Endothelial cell of umbilical vein (primary cell): ENCODE results near the gene L2HGDH. TPM values are rescaled to one million over a fixed set of nuclear protein-coding genes. Genes with fewer than 3 reads are reported as not detected.

ENCODE experiments used
- BruUV-seq: library from RNA; stranded (reverse); fragments of 400-500 nt; replicated peaks from 2 replicates; lab custom pipeline; 2021; lab: Mats Ljungman, UMichigan
- CTCF ChIA-PET: fragments of 300-600, 350-600 bp; sonication (Branson Sonifier 250); formaldehyde crosslinking; loops from one replicate; lab custom pipeline; 2021; ENCODE audit warnings: antibody characterized with exemption, inconsistent platforms; lab: Charles Lee
- POLR2A ChIA-PET: fragments of 300-600, 350-600 bp; sonication (Branson Sonifier 250); formaldehyde crosslinking; loops from one replicate; lab custom pipeline; 2021; ENCODE audit warnings: antibody characterized with exemption, inconsistent platforms; lab: Charles Lee
- DNase-seq: peaks from one replicate; pipeline ENCODE4 v3.0.0-alpha.2; 2011; ENCODE audit warnings: low read depth, low spot score
- FAIRE-seq: peaks from 2 replicates; lab custom pipeline; 2011; peaks lifted over from hg19 to GRCh38; lab: Jason Lieb, UNC
- H2AFZ ChIP-seq: 2 replicates; pipeline ENCODE4 v1.6.0; 2012; ENCODE audit warnings: low read depth, low read length, control low read depth, inconsistent platforms
- H3K27ac ChIP-seq: 2 replicates; pipeline ENCODE4 v1.5.1; 2011; ENCODE audit warnings: low read depth, mild to moderate bottlenecking, control low read depth, low read length, moderate library complexity; ENCODE audit not compliant: insufficient read depth
- H3K27me3 ChIP-seq, 2 experiments: 2 replicates each; pipeline versions ENCODE4 v1.6.0 to v1.6.1; 2011; ENCODE audit warnings: low read length in 2 of 2, mixed read lengths in 1 of 2; ENCODE audit not compliant: control insufficient read depth in 2 of 2, insufficient read depth in 2 of 2
- H3K36me3 ChIP-seq, 2 experiments: 2 replicates in 1 of 2; 3 replicates in 1 of 2; pipeline ENCODE4 v1.5.1; 2011; ENCODE audit warnings: low read length in 2 of 2, mild to moderate bottlenecking in 1 of 2, moderate library complexity in 1 of 2; ENCODE audit not compliant: control insufficient read depth in 2 of 2, insufficient read depth in 2 of 2; ENCODE audit errors: extremely low read depth in 1 of 2
- H3K4me1 ChIP-seq: 3 replicates; pipeline ENCODE4 v1.5.1; 2011; ENCODE audit warnings: mild to moderate bottlenecking, low read length; ENCODE audit not compliant: control insufficient read depth, insufficient read depth; ENCODE audit errors: extremely low read depth
- H3K4me2 ChIP-seq: 2 replicates; pipeline ENCODE4 v1.6.1; 2011; ENCODE audit warnings: low read length, control low read depth, mixed read lengths; ENCODE audit not compliant: insufficient read depth
- H3K4me3 ChIP-seq, 3 experiments: fragments of 200-600 bp in 1 of 3; sonication (generic), shearing (Covaris generic) in 1 of 3; replicated peaks in 1 of 3; 2 replicates each; pipeline ENCODE4 v1.5.1; 2011 to 2016; ENCODE audit warnings: control low read depth in 3 of 3, low read length in 3 of 3, mild to moderate bottlenecking in 2 of 3, inconsistent platforms in 1 of 3, low read depth in 1 of 3, moderate library complexity in 1 of 3; ENCODE audit not compliant: insufficient read depth in 1 of 3
- H3K79me2 ChIP-seq: 2 replicates; pipeline ENCODE4 v1.6.0; 2012; ENCODE audit warnings: low read length, inconsistent platforms; ENCODE audit not compliant: control insufficient read depth, insufficient read depth
- H3K9ac ChIP-seq: replicated peaks from 2 replicates; pipeline ENCODE3; 2011; ENCODE audit warnings: low read length, control low read depth; ENCODE audit not compliant: insufficient read depth; ENCODE audit errors: extremely low read depth
- H3K9me1 ChIP-seq: replicated peaks from 3 replicates; pipeline ENCODE4 v1.6.0; 2011; ENCODE audit warnings: mild to moderate bottlenecking, low read length; ENCODE audit not compliant: control insufficient read depth, insufficient read depth; ENCODE audit errors: extremely low read depth
- H3K9me3 ChIP-seq: replicated peaks from 2 replicates; pipeline ENCODE4 v1.5.1; 2012; ENCODE audit warnings: low read length, inconsistent platforms; ENCODE audit not compliant: control insufficient read depth, insufficient read depth
- H4K20me1 ChIP-seq: replicated peaks from 2 replicates; pipeline ENCODE3; 2011; ENCODE audit warnings: mild to moderate bottlenecking, low read length; ENCODE audit not compliant: control insufficient read depth, insufficient read depth; ENCODE audit errors: extremely low read depth
- EZH2 ChIP-seq: IDR thresholded peaks from 2 replicates; pipeline ENCODE4 v1.6.1; 2012; ENCODE audit warnings: borderline replicate concordance, low read depth, mild to moderate bottlenecking, moderate library complexity, low read length, inconsistent platforms; ENCODE audit not compliant: severe bottlenecking
- FOS ChIP-seq: IDR thresholded peaks from 2 replicates; pipeline ENCODE4 v1.6.1; 2011; ENCODE audit warnings: mild to moderate bottlenecking, low read length, moderate library complexity, borderline replicate concordance; ENCODE audit not compliant: insufficient read depth
- GATA2 ChIP-seq: IDR thresholded peaks from 2 replicates; pipeline ENCODE4 v1.7.0; 2011; ENCODE audit warnings: low read depth, mild to moderate bottlenecking, moderate library complexity, mixed read lengths, low read length; ENCODE audit not compliant: insufficient read length, insufficient read depth
- JUN ChIP-seq: IDR thresholded peaks from 2 replicates; pipeline ENCODE4 v1.6.1; 2011; ENCODE audit warnings: borderline replicate concordance, low read depth; ENCODE audit not compliant: insufficient read length, insufficient read depth
- MAX ChIP-seq: IDR thresholded peaks from 2 replicates; pipeline ENCODE4 v1.6.1; 2011; ENCODE audit not compliant: insufficient read depth, insufficient read length
- MYC ChIP-seq: IDR thresholded peaks from one replicate; pipeline ENCODE4 v1.6.1; 2011; ENCODE audit warnings: mild to moderate bottlenecking, low read depth, low read length
- POLR2A ChIP-seq: IDR thresholded peaks from 2 replicates; pipeline ENCODE4 v1.6.1; 2012; ENCODE audit warnings: low read depth, mild to moderate bottlenecking, control low read depth, low read length
- POLR2AphosphoS5 ChIP-seq: IDR thresholded peaks from 2 replicates; pipeline ENCODE4 v1.6.1; 2012; ENCODE audit warnings: low read depth, mild to moderate bottlenecking, control low read depth, low read length, moderate library complexity; ENCODE audit not compliant: insufficient read depth
- dilution Hi-C: fragments of 300-500 bp; cut with MboI; formaldehyde crosslinking; loops from one replicate; pipeline ENCODE4 v1.15.0; 2019; ENCODE audit warnings: low sequenced_read_pairs; ENCODE audit not compliant: extremely low pct_ligation_motif_present
- intact Hi-C: fragments of 100-400 bp; cut with micrococcal nuclease; formaldehyde crosslinking; loops from one replicate; pipeline ENCODE4 v1.10.0; 2022
- polyA plus RNA-seq, 4 experiments: library from polyadenylated mRNA; depleted of rRNA in 3 of 4; stranded (reverse) in 3 of 4; unstranded in 1 of 4; fragments of >200 nt; gene quantifications; 2 replicates each; pipeline versions ENCODE4 v1.2.1 to v1.2.3, GENCODE V29; 2011 to 2012; ENCODE audit warnings: missing spikeins in 1 of 4
- total RNA-seq: library from RNA; stranded (reverse); gene quantifications from 2 replicates; pipeline ENCODE4 v1.2.3, GENCODE V29; 2021
- TF ChIP-seq, protein P1 (sequence below), 2 donors: IDR thresholded peaks; 1 replicate in 1 of 2; 2 replicates in 1 of 2; pipeline ENCODE4 v1.5.1; 2011; ENCODE audit warnings: low read length in 2 of 2, mild to moderate bottlenecking in 2 of 2, moderate library complexity in 2 of 2, control low read depth in 1 of 2, inconsistent platforms in 1 of 2, low read depth in 1 of 2; ENCODE audit not compliant: insufficient read depth in 1 of 2; ENCODE audit errors: extremely low read depth in 1 of 2

Gene L2HGDH
- total and polyA plus RNA-seq, 2 donors (not counting 3 experiments of a cell fraction or from before 2014, with no cell fraction given), result 2.5 to 5.3 TPM

DNA sequence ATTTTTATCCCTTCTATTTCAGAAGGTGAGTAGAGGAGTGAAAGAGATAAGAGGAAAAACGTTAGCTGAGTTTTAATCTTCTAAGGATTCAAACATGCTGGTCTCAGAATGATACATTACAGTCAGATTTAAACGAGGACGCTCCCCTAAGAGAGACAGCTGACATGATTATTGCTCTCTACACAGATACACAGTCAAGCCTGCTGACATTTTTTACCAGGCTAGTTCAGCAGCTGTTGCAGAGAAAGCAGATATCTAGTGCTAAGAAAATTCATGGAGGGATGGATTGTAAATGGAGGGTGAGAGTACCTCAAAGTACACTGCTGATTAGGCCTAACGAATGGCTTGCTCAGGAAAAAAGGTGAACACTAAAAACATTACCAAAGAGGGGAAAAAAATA is 48.7 kb downstream of the L2HGDH start:
- FAIRE-seq, result no peak
- DNase-seq, result no peak
- Histone ChIP-seq H3K79me2 (no peaks in the 10 kb centered on the region), H3K4me1 (no peaks in the 10 kb centered on the region), H3K4me2 (no peak overlapping the region), H4K20me1 (no peaks in the 10 kb centered on the region), H3K36me3 (no peaks in the 10 kb centered on the region), H3K9ac (no peak overlapping the region), H2AFZ (no peak overlapping the region), H3K27ac (no peak overlapping the region), H3K4me3 (no peak overlapping the region), H3K27me3 (no peaks in the 10 kb centered on the region), H3K9me3 (no peaks in the 10 kb centered on the region), H3K9me1 (no peaks in the 10 kb centered on the region)
- intact Hi-C loops (no loop called here), dilution Hi-C loops (no loop called here)
- CTCF ChIA-PET, result no interaction called here
- TF ChIP-seq MYC (no peak), MAX (no peak), EZH2 (no peak), POLR2A (no peak), JUN (no peak), GATA2 (no peak), FOS (no peak), POLR2AphosphoS5 (no peak)
- TF ChIP-seq, protein P1, sequence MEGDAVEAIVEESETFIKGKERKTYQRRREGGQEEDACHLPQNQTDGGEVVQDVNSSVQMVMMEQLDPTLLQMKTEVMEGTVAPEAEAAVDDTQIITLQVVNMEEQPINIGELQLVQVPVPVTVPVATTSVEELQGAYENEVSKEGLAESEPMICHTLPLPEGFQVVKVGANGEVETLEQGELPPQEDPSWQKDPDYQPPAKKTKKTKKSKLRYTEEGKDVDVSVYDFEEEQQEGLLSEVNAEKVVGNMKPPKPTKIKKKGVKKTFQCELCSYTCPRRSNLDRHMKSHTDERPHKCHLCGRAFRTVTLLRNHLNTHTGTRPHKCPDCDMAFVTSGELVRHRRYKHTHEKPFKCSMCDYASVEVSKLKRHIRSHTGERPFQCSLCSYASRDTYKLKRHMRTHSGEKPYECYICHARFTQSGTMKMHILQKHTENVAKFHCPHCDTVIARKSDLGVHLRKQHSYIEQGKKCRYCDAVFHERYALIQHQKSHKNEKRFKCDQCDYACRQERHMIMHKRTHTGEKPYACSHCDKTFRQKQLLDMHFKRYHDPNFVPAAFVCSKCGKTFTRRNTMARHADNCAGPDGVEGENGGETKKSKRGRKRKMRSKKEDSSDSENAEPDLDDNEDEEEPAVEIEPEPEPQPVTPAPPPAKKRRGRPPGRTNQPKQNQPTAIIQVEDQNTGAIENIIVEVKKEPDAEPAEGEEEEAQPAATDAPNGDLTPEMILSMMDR (IDR thresholded peaks at IDR 0.05; ENCODE audit: extremely low read depth in 1 of 2, insufficient read depth in 1 of 2, low read depth in 1 of 2, low read length in 2 of 2), result no peak
- BruUV-seq, result no TSS peak
- POLR2A ChIA-PET, result no interaction called here
